Peyer's patch (tissue), 4 donors: ENCODE data around the gene WNT9A.

Experiments used
- CTCF ChIP-seq, 6 experiments: fragments of 450-650 bp in 4 of 6; fragments of 200-600 bp in 2 of 6; sonication (generic) in 1 of 6; IDR thresholded peaks; one replicate each; pipeline ENCODE4 v1.5.1; 2017 to 2019; ENCODE audit warnings: antibody characterized with exemption in 6 of 6, mild to moderate bottlenecking in 3 of 6, moderate library complexity in 1 of 6
- POLR2A ChIP-seq, 2 donors: fragments of 450-650 bp; IDR thresholded peaks; one replicate each; pipeline ENCODE4 v1.5.1; 2017; ENCODE audit warnings: antibody characterized with exemption in 2 of 2, mild to moderate bottlenecking in 2 of 2, moderate library complexity in 2 of 2

GRCh38 chr1:227926896-227927885, 20.5 kb downstream of the WNT9A start:
- TF ChIP-seq CTCF (IDR thresholded peaks at IDR 0.05) (no peak), POLR2A (IDR thresholded peaks at IDR 0.05) (no peak)
